Measurements from ENCODE around the gene NHLRC4.

NHLRC4 gene

GRCh38 chr16:556474-557173 lies 10.2 kb upstream of the NHLRC4 start:
- H3K4me1 ChIP-seq (ENCODE audit: control insufficient read depth, insufficient read depth, low read length), result no peaks in the 10 kb centered on the region; the same call in 1 of the 2 replicates
- CTCF ChIA-PET, result no interaction called here
- H3K27ac ChIP-seq (ENCODE audit: extremely low read depth, low read depth, low read length), result no peak overlapping the region
- peaks cover 0 to 11% of the 10 kb centered on the region in 2 experiments; a peak in 1 of 3 replicates for H3K36me3 ChIP-seq (ENCODE audit: control insufficient read depth in 2 of 2, insufficient read depth in 1 of 2, low read length in 2 of 2)
- POLR2A ChIA-PET, result no interaction called here
- H3K9me3 ChIP-seq (ENCODE audit: control insufficient read depth, insufficient read depth, low read depth, low read length), result no peaks in the 10 kb centered on the region
- no peak for TF ChIP-seq ZNF202 (tag by site-specific recombination; IDR thresholded peaks at IDR 0.05; ENCODE audit: borderline replicate concordance)
- no peak for TF ChIP-seq ZNF585B (tag by site-specific recombination; IDR thresholded peaks at IDR 0.05)
- TF ChIP-seq KLF10 (tag by site-specific recombination; IDR thresholded peaks at IDR 0.05), result no peak
- no peak for TF ChIP-seq ZNF138 (tag by site-specific recombination; IDR thresholded peaks at IDR 0.05; ENCODE audit: borderline replicate concordance)
- TF ChIP-seq YY1 (tag by site-specific recombination; IDR thresholded peaks at IDR 0.05), result no peak
- TF ChIP-seq ZSCAN4 (tag by site-specific recombination; IDR thresholded peaks at IDR 0.05), result no peak
- no peak for TF ChIP-seq ZSCAN16 (tag by site-specific recombination; IDR thresholded peaks at IDR 0.05)
- TF ChIP-seq ZBTB7A (tag by site-specific recombination; IDR thresholded peaks at IDR 0.05; ENCODE audit: low read depth), result no peak
- no peak for TF ChIP-seq ZNF792 (tag by site-specific recombination; IDR thresholded peaks at IDR 0.05)
- TF ChIP-seq ZNF10 (tag by site-specific recombination; IDR thresholded peaks at IDR 0.05), result no peak
- TF ChIP-seq ZNF26 (tag by site-specific recombination; IDR thresholded peaks at IDR 0.05), result no peak
- TF ChIP-seq ZBTB44 (tag by site-specific recombination; IDR thresholded peaks at IDR 0.05), result no peak
- no peak for TF ChIP-seq PRDM2 (tag by site-specific recombination; IDR thresholded peaks at IDR 0.05; ENCODE audit: borderline replicate concordance)
- TF ChIP-seq GLI4 (tag by site-specific recombination; IDR thresholded peaks at IDR 0.05), result no peak
- no peak for TF ChIP-seq ZSCAN18 (tag by site-specific recombination; IDR thresholded peaks at IDR 0.05)
- no peak for TF ChIP-seq ZNF670 (tag by site-specific recombination; IDR thresholded peaks at IDR 0.05; ENCODE audit: low read depth)
- no peak for TF ChIP-seq KLF9 (tag by site-specific recombination; IDR thresholded peaks at IDR 0.05; ENCODE audit: low read depth)
- no peak for TF ChIP-seq INSM2 (tag by site-specific recombination; IDR thresholded peaks at IDR 0.05)
- TF ChIP-seq SALL2 (tag by site-specific recombination; IDR thresholded peaks at IDR 0.05; ENCODE audit: borderline replicate concordance), result no peak
- no peak overlapping the region for H3K4me3 ChIP-seq (ENCODE audit: low read depth, low read length)

Data from HEK293 (cell line).